Colonic mucosa (tissue), 4 donors: ENCODE measurements around the gene EYA2. TPM values are rescaled to one million over a fixed set of nuclear protein-coding genes. Genes with fewer than 3 reads are reported as not detected.

Experiments
- DNase-seq: peaks from one replicate; pipeline ENCODE4 v3.0.0-alpha.2; 2020
- H3K27ac ChIP-seq: fragments of 200-600 bp; one replicate; pipeline ENCODE4 v1.8.0; 2021
- H3K27me3 ChIP-seq: fragments of 200-600 bp; one replicate; pipeline ENCODE4 v1.8.0; 2021
- H3K36me3 ChIP-seq: fragments of 200-600 bp; one replicate; pipeline ENCODE4 v1.8.0; 2021
- H3K4me1 ChIP-seq: fragments of 200-600 bp; one replicate; pipeline ENCODE4 v1.8.0; 2021; ENCODE audit warnings: mild to moderate bottlenecking
- H3K4me3 ChIP-seq: fragments of 200-600 bp; one replicate; pipeline ENCODE4 v1.8.0; 2021
- H3K9ac ChIP-seq, 2 donors: one replicate each; pipeline ENCODE4 v1.7.0; 2013; ENCODE audit warnings: control low read depth in 2 of 2, low read depth in 2 of 2, low read length in 2 of 2
- H3K9me3 ChIP-seq: fragments of 200-600 bp; one replicate; pipeline ENCODE4 v1.8.0; 2021
- intact Hi-C: fragments of 100-400 bp; cut with DNase I; formaldehyde crosslinking; loops from one replicate; pipeline ENCODE4 v1.14.1; 2022
- total RNA-seq, 2 donors: library from RNA; stranded (reverse); fragmentation: NEBNext Ultra II Directional in 1 of 2; extraction: Animal tissue kit (Norgen Biotek cat#: 25700) in 1 of 2; gene quantifications; one replicate each; pipeline ENCODE4 v1.2.1, GENCODE V29; 2021
- TF ChIP-seq, protein P1 (sequence below): fragments of 200-600 bp; IDR thresholded peaks from one replicate; pipeline ENCODE4 v1.8.0; 2022; ENCODE audit warnings: antibody characterized with exemption, mild to moderate bottlenecking
- donor health status: healthy.
- donor health status: DM: no; HTN: no; CAD: no.
- donor health status: DM: no; HTN: no; CAD: no.

The EYA2 gene
- total RNA-seq, 2 donors from 2014 or later, result 8.9 to 16.8 TPM

DNA sequence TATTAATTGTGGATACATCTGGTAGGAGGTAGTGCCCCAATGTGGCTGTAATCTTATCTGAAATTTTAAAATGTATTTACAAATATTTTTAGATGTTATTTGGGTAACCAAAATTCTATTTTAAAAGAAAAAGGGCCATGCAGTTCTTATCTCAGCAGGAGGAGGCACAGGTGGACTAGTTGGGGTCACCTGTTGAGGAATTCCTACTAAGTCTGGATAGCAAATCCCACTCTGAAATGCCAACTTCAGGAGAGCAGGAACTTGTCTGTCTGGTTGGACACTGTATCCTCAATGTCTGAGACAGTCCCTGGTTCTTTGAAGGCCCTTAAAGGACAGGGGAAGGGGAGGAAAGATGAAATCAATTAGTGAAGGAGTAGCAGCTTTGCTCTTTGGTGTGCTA, 82.6 kb downstream of the EYA2 start:
- Histone ChIP-seq H3K36me3 (no peaks in the 10 kb centered on the region), H3K27me3 (no peaks in the 10 kb centered on the region), H3K27ac (no peak overlapping the region), H3K9me3 (no peaks in the 10 kb centered on the region), H3K4me3 (no peak overlapping the region), H3K9ac (no peak overlapping the region), H3K4me1 (no peaks in the 10 kb centered on the region)
- TF ChIP-seq, protein P1, sequence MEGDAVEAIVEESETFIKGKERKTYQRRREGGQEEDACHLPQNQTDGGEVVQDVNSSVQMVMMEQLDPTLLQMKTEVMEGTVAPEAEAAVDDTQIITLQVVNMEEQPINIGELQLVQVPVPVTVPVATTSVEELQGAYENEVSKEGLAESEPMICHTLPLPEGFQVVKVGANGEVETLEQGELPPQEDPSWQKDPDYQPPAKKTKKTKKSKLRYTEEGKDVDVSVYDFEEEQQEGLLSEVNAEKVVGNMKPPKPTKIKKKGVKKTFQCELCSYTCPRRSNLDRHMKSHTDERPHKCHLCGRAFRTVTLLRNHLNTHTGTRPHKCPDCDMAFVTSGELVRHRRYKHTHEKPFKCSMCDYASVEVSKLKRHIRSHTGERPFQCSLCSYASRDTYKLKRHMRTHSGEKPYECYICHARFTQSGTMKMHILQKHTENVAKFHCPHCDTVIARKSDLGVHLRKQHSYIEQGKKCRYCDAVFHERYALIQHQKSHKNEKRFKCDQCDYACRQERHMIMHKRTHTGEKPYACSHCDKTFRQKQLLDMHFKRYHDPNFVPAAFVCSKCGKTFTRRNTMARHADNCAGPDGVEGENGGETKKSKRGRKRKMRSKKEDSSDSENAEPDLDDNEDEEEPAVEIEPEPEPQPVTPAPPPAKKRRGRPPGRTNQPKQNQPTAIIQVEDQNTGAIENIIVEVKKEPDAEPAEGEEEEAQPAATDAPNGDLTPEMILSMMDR, result no peak
- no peak for DNase-seq
- intact Hi-C loops, result no loop called here

DNA sequence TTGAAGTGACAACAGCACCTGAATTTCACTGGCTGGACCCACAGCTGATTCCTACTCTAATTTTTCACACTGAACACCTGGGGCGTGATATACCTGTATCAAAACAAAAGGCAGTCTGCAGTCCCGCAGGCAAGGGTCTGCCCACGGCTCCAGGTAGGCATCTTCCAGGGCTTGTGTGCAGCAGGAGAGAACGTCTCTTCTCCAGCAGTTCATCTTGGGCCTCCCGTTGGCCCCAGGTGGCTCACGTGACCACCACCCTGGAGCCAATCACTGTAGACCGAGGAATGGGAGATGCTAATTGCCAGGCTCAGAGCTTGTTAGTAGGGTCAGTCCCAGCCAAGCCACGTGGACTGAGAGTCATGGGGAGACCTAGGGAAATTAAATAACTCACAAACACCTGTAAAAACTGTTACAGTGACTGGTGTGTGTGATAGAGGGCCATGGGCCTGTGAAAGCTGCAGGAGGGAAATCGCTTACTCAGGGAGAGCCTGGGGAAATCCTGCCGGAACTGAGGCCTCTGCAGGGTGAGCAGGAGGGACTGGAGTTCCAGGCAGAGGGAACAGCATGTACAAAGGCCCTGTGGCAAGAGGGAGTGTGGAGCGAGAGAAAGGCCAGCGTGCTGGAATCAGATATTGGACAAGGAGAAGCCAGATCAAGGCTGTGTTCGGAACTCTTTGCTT, 83.4 kb downstream of the EYA2 start:
- no peaks in the 10 kb centered on the region for H3K9me3 ChIP-seq
- DNase-seq, result no peak
- no peaks in the 10 kb centered on the region for H3K27me3 ChIP-seq
- no peak overlapping the region for H3K9ac ChIP-seq
- H3K4me1 ChIP-seq, result no peaks in the 10 kb centered on the region
- intact Hi-C loops, result no loop called here
- TF ChIP-seq, protein P1, result no peak
- no peak overlapping the region for H3K27ac ChIP-seq
- H3K4me3 ChIP-seq, result no peak overlapping the region
- H3K36me3 ChIP-seq, result no peaks in the 10 kb centered on the region

DNA sequence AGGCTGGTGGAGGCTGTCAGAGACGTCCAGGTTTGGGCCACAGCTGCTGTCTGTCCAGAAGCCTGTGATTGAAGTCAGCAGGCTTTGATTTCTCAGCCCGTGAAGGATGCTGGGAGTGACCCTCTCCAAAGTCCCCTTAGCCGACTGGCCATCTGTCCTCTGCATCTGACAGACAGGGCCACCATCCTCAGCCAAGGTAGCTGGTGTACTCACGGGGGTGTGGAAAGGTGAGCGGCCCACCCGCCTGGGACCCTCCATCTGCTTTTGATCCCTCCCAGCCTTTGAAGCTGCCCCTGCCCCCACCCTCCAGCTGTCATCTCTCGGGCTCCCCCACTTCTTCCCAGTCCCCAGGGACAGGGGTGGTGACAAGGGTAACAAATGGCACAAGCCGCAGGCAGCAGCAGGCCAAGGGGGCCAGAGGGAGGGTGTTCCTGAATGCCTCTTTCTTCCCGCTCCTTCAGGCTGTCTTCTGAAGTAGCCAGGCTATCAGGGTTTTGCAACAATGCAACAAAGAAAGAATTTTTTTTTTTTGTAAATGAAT, 84.4 kb downstream of the EYA2 start:
- Histone ChIP-seq H3K9ac (no peak overlapping the region), H3K27ac (no peak overlapping the region)

DNA sequence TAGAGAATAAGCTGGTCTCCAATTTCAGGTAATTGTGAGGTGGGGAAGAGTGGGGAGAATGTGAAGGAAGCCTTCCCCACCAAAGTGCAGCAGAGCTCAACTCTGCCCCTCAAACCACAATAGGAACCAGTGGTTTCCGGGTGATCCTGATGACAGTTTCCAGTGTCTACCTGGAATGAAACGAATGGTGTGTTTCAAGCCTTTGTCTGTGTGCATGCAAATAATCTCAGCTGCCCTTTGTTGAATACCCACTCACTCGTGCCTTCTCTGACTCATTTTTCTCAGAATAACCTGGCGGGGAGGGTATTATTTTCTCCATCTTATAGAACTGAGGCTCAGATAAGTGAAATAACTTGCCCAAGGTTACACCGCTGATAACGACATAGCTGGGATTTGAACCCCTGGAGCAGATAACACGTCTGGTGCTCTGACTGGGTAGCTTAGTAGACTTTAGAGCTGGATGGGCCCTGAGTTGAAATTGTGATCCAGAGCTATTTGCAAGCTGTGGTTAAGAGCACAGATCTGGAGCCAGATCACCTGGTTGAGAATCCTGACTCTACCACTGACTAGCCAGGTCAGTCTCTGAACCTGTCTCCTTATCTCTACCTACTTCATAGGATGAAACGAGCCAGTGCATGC, 85.1 kb downstream of the EYA2 start:
- TF ChIP-seq, protein P1, result no peak
- no peaks in the 10 kb centered on the region for H3K9me3 ChIP-seq

More for the DNA sequence above, 84.4 kb downstream of the EYA2 start:
- H3K9me3 ChIP-seq, result no peaks in the 10 kb centered on the region
- no peak for DNase-seq
- no peaks in the 10 kb centered on the region for H3K4me1 ChIP-seq
- H3K27me3 ChIP-seq, result no peaks in the 10 kb centered on the region
- no peak overlapping the region for H3K4me3 ChIP-seq
- intact Hi-C loops, result no loop called here
- TF ChIP-seq, protein P1, result no peak
- H3K36me3 ChIP-seq, result no peaks in the 10 kb centered on the region

DNA sequence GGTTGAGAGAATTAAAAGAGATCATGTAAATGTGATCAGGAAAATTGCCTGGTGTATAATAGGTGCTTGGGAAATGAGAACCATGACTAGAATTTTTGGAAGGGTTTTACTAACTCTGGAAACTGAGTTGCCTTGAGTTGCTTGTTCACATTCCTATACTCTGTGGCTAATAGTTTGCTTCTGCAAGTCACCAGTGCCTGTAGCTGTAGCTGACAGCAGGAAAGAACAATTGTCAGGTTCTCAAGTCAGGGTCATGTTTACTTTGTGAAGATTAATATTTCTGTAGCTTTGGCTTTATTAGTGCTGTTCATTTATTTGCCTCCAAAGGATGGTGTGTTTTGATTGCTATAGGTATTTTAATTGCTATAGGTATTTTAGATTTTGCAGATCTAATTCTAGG, 86.5 kb downstream of the EYA2 start:
- TF ChIP-seq, protein P1, result no peak
- Histone ChIP-seq H3K27ac (no peak overlapping the region), H3K27me3 (no peaks in the 10 kb centered on the region), H3K36me3 (no peaks in the 10 kb centered on the region), H3K4me3 (no peak overlapping the region), H3K4me1 (no peaks in the 10 kb centered on the region), H3K9ac (no peak overlapping the region), H3K9me3 (no peaks in the 10 kb centered on the region)
- DNase-seq, result no peak
- intact Hi-C loops, result no loop called here

More for the DNA sequence above, 85.1 kb downstream of the EYA2 start:
- H3K36me3 ChIP-seq, result no peaks in the 10 kb centered on the region
- H3K27me3 ChIP-seq, result no peaks in the 10 kb centered on the region
- intact Hi-C loops, result no loop called here
- H3K9ac ChIP-seq, result no peak overlapping the region
- H3K4me1 ChIP-seq, result no peaks in the 10 kb centered on the region
- no peak overlapping the region for H3K27ac ChIP-seq
- no peak for DNase-seq
- H3K4me3 ChIP-seq, result no peak overlapping the region
